Ascending aorta (tissue), 2 donors: ENCODE data around the gene DDX47. TPM values are rescaled to one million over a fixed set of nuclear protein-coding genes. Genes with fewer than 3 reads are reported as not detected.
"Not testable (repeated sequence)": the region's sequence is repeated elsewhere in the genome, so short reads cannot be mapped to it uniquely, and the experiment has no call there.

Experiments used
- DNase-seq, 2 donors: peaks; one replicate each; pipeline ENCODE4 v3.0.0-alpha.2; 2019; ENCODE audit warnings: low spot score in 2 of 2
- H3K27ac ChIP-seq, 2 donors: fragments of 200-600 bp; sonication (generic); one replicate each; pipeline ENCODE4 v1.5.1; 2016 to 2017; ENCODE audit warnings: mild to moderate bottlenecking in 1 of 2
- H3K27me3 ChIP-seq: fragments of 200-600 bp; sonication (generic); one replicate; pipeline ENCODE4 v1.5.1; 2017
- H3K36me3 ChIP-seq, 2 donors: fragments of 200-600 bp; sonication (generic); one replicate each; pipeline ENCODE4 v1.5.1; 2016
- H3K4me1 ChIP-seq, 2 donors: fragments of 200-600 bp; sonication (generic); one replicate each; pipeline ENCODE4 v1.5.1; 2016 to 2017; ENCODE audit warnings: mild to moderate bottlenecking in 1 of 2
- H3K4me3 ChIP-seq, 2 donors: fragments of 200-600 bp; sonication (generic); one replicate each; pipeline ENCODE4 v1.5.1; 2016 to 2017; ENCODE audit warnings: mild to moderate bottlenecking in 1 of 2
- H3K9me3 ChIP-seq, 2 donors: fragments of 200-600 bp; sonication (generic); one replicate each; pipeline ENCODE4 v1.5.1; 2016
- intact Hi-C: fragments of 100-400 bp; cut with DNase I; formaldehyde crosslinking; loops from one replicate; pipeline ENCODE4 v1.15.1; 2023
- total RNA-seq: library from RNA; depleted of rRNA; stranded (reverse); fragments of >200 nt; gene quantifications from one replicate; pipeline ENCODE4 v1.1.0, GENCODE V29; 2016
- TF ChIP-seq, protein P1 (sequence below), 3 experiments: fragments of 200-600 bp in 2 of 3; fragments of 450-650 bp in 1 of 3; sonication (generic) in 2 of 3; IDR thresholded peaks; one replicate each; pipeline ENCODE4 v1.5.1; 2016 to 2019; ENCODE audit warnings: antibody characterized with exemption in 3 of 3, mild to moderate bottlenecking in 1 of 3, moderate library complexity in 1 of 3

DDX47 gene
- total RNA-seq, 1 donor from 2014 or later, result 36.4 TPM

DNA sequence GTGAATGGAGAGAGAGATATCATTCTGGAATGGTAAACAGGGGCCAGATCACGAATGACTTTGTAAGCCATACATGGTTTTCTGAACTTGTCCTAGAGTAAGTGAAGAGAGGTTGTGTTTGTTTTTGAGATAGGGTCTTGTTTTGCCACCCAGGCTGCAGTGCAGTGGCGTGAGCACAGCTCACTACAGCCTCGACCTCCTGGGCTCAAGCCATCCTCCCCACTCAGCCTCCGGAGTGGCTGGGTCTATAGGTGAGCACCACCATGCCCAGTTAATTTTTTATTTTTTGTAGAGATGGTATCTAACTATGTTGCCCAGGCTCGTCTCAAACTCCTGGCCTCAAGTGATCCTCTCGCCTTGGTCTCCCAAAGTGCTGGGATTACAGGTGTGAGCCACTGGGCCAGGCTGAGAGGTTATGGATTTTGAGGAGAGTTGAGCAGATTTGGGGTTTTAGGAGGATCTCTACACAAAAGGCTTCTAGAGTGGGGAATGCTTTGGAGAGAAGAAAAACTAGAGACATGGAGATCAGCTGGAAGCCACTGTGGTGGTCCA is 58.5 kb downstream of the DDX47 start:
- Histone ChIP-seq H3K36me3 (no peaks in the 10 kb centered on the region), H3K27ac (no peak overlapping the region), H3K4me3 (no peak overlapping the region), H3K9me3 (no peaks in the 10 kb centered on the region), H3K27me3 (no peaks in the 10 kb centered on the region), H3K4me1 (no peaks in the 10 kb centered on the region)
- no peak for DNase-seq
- TF ChIP-seq, protein P1, sequence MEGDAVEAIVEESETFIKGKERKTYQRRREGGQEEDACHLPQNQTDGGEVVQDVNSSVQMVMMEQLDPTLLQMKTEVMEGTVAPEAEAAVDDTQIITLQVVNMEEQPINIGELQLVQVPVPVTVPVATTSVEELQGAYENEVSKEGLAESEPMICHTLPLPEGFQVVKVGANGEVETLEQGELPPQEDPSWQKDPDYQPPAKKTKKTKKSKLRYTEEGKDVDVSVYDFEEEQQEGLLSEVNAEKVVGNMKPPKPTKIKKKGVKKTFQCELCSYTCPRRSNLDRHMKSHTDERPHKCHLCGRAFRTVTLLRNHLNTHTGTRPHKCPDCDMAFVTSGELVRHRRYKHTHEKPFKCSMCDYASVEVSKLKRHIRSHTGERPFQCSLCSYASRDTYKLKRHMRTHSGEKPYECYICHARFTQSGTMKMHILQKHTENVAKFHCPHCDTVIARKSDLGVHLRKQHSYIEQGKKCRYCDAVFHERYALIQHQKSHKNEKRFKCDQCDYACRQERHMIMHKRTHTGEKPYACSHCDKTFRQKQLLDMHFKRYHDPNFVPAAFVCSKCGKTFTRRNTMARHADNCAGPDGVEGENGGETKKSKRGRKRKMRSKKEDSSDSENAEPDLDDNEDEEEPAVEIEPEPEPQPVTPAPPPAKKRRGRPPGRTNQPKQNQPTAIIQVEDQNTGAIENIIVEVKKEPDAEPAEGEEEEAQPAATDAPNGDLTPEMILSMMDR (IDR thresholded peaks at IDR 0.05), result no peak
- intact Hi-C loops, result no loop called here

DNA sequence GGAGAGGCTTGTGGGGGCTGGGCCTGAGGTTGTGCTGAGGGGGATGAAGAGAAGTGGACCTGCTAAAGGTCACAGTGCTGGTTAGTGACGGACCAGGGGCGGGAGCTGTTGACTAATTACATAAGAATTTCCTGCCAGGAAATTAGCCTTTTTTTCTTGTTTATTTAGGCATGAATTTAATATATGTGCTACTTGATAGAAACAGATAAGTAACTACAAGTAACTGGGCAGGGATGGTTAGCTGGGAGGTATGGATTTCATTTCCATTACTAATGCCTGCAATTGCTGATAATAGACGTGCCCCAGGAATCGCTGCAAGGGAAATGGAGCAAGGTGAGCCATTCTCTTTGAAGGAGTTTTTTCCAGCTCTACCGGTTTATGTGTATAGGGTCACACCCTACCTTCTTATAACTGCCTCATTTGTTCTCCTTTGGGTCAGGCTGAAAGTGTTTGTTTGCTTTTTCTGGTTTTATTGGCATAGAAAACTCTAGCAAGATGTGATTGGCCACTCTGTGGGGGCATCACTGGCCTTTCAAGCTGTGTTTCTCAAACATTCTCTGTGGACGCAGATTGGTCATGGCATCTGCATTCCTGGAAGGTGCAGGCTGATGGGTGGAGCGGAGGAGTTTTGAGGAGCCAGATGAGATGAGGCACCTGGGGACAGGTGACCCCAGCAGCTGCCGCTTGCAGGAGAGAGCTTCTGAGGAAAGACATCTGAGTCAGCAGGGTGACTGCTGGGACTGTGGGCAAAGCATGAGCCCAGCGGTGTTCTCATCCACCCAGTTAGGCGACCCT is 59.2 kb downstream of the DDX47 start:
- H3K9me3 ChIP-seq, result no peaks in the 10 kb centered on the region
- H3K4me1 ChIP-seq, result peaks cover 0 to 3% of the 10 kb centered on the region in 2 donors
- H3K27ac ChIP-seq, result no peak overlapping the region
- no peak for DNase-seq
- no peak overlapping the region for H3K4me3 ChIP-seq
- TF ChIP-seq, protein P1 (IDR thresholded peaks at IDR 0.05), result no peak
- no peaks in the 10 kb centered on the region for H3K36me3 ChIP-seq
- H3K27me3 ChIP-seq, result no peaks in the 10 kb centered on the region
- intact Hi-C loops, result no loop called here

DNA sequence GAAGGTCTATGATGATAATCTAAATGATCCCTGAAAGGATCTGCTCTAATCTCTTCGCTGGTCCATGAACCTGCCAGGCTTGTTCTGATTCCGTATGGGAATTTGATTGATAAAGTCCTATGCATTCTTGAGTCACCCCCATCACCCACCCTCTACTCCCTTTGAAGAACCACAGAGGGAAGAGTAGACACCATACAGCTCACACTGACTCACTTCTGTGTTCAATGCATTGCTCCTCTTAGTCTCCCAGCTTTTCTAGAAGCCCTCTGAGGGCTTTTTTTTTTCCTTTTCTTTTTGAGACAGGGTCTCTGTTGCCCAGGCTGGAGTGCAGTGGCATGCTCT is 59.8 kb downstream of the DDX47 start:
- Histone ChIP-seq H3K4me3 (no peak overlapping the region), H3K27ac (no peak overlapping the region), H3K9me3 (no peaks in the 10 kb centered on the region), H3K27me3 (no peaks in the 10 kb centered on the region), H3K36me3 (no peaks in the 10 kb centered on the region), H3K4me1 (peaks cover 0 to 9% of the 10 kb centered on the region in 2 donors)
- no peak for DNase-seq
- intact Hi-C loops, result no loop called here
- TF ChIP-seq, protein P1 (IDR thresholded peaks at IDR 0.05), result no peak

DNA sequence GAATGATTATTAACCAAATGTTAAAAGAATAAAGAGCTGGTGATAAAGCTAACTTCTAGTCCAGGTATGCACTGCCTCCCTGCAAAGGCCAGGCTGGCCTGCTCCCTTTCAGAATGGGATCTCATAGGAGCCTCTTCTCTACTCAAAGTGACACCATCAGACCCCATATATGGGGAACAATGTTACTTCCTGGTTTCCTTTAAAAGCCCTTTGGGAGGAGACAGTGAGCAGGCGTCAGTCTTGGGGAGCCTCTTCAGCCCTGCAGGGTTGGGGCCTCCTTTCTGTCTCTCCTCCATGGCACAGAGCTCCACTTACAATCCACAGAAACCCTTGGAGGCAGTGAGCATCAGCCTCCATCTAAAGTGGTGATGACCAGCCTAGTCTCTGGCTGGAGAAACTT is 60.9 kb downstream of the DDX47 start:
- no peak overlapping the region for H3K4me3 ChIP-seq
- DNase-seq, result no peak
- H3K27ac ChIP-seq, result no peak overlapping the region
- H3K4me1 ChIP-seq, result peaks cover 0 to 9% of the 10 kb centered on the region in 2 donors
- no peaks in the 10 kb centered on the region for H3K27me3 ChIP-seq
- intact Hi-C loops, result no loop called here
- no peaks in the 10 kb centered on the region for H3K36me3 ChIP-seq
- TF ChIP-seq, protein P1 (IDR thresholded peaks at IDR 0.05), result no peak
- no peaks in the 10 kb centered on the region for H3K9me3 ChIP-seq

DNA sequence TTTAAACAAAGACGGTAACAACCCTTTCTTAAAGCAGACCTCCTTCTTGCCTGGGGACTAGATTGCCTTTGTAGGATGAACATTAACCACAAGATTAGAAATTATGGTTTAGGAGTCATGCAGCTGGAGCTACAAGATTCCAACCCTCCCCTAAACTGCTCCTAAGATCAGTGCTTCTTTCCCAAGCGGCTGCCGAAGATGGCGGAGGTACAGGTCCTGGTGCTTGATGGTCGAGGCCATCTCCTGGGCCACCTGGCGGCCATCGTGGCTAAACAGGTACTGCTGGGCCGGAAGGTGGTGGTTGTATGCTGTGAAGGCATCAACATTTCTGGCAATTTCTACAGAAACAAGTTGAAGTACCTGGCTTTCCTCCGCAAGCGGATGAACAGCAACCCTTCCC is 62.2 kb downstream of the DDX47 start:
- H3K36me3 ChIP-seq, H3K4me3 ChIP-seq, intact Hi-C loops, H3K9me3 ChIP-seq, DNase-seq, H3K4me1 ChIP-seq, H3K27me3 ChIP-seq, H3K27ac ChIP-seq: not testable (repeated sequence)

DNA sequence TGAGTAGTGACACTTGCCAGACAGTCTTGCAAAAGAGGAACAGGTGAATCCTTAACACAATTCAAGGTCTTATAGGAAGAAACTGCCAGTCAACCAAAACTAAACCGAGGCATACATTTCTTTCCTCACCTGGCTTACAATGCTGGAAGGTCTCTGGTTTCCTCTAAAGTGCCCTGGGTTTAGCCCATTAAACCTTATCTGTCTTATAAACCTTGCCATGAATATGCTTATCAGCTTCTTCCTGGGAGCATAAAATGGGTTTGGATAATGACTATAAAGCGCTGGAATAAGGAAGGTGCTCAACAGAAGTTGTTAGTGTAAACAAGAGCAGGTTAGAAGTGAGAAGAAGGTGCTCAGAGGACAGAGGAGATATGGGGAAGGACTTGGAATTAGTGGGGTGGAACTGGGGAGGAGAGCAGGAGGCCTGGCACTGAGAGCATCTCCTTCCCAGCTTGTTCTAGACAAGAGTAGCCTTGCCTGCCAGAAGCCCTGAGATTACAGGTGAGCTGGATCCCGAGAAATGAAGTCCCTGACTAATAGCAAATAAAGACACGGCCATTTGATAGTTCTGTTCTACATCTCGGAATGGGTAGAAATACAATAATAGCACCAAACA is 64.1 kb downstream of the DDX47 start:
- H3K27ac ChIP-seq, result peak overlapping the region; percentile 49 to 71
- H3K36me3 ChIP-seq, result no peaks in the 10 kb centered on the region
- TF ChIP-seq, protein P1 (IDR thresholded peaks at IDR 0.05), result no peak
- no peaks in the 10 kb centered on the region for H3K9me3 ChIP-seq
- no peaks in the 10 kb centered on the region for H3K27me3 ChIP-seq
- DNase-seq, result no peak
- peaks cover 0 to 9% of the 10 kb centered on the region in 2 donors for H3K4me1 ChIP-seq
- no peak overlapping the region for H3K4me3 ChIP-seq
- intact Hi-C loops, result no loop called here
